Measurements from ENCODE around the gene RBM20. TPM values are rescaled to one million over a fixed set of nuclear protein-coding genes. Genes with fewer than 3 reads are reported as not detected.

Gene RBM20
- total RNA-seq, 1 experiment from 2014 or later = 0.17 TPM

- H3K36me3 Mint-ChIP-seq (ENCODE audit: insufficient read depth in 1 of 3, low read depth in 3 of 3) = no peaks in the 10 kb centered on the region
- WGBS (ENCODE audit: extremely low coverage, insufficient read length, low lambda C conversion rate) = no CpG with 5 or more reads among the region's 2 CpGs
- Histone ChIP-seq H3K9ac (ENCODE audit: extremely low read depth, insufficient read length, low read length) (no peak overlapping the region), H3K4me2 (ENCODE audit: insufficient read depth, insufficient read length, low read length) (no peak overlapping the region), H2BK12ac (ENCODE audit: insufficient read length, low read depth, low read length) (no peak overlapping the region), H3K27me3 (ENCODE audit: insufficient read depth, low read length) (no peaks in the 10 kb centered on the region), H4K20me1 (ENCODE audit: control insufficient read depth, insufficient read depth, insufficient read length) (no peaks in the 10 kb centered on the region), H3K18ac (ENCODE audit: insufficient read length, low read depth, low read length) (no peak overlapping the region), H3K79me1 (ENCODE audit: insufficient read depth, low read depth, low read length, poor library complexity, severe bottlenecking) (no peaks in the 10 kb centered on the region), H4K8ac (replicated peaks; ENCODE audit: insufficient read length, low read depth, low read length) (no peak overlapping the region), H3K23me2 (ENCODE audit: insufficient read length, low read depth, low read length, poor library complexity, severe bottlenecking) (no peaks in the 10 kb centered on the region), H3T11ph (ENCODE audit: low read length) (no peak overlapping the region), H3K4ac (ENCODE audit: low read depth, low read length) (no peak overlapping the region), H2BK5ac (ENCODE audit: insufficient read length, low read length) (no peak overlapping the region), H3K9me3 (ENCODE audit: control insufficient read depth, low read depth, low read length) (no peaks in the 10 kb centered on the region), H2AFZ (ENCODE audit: low read length) (no peak overlapping the region), H2BK15ac (ENCODE audit: low read depth, low read length) (no peak overlapping the region), H3K14ac (ENCODE audit: insufficient read depth, low read length) (no peak overlapping the region), H4K5ac (ENCODE audit: insufficient read length, low read depth, low read length) (no peak overlapping the region), H3K27ac (ENCODE audit: insufficient read length, low read depth, low read length) (no peak overlapping the region), H3K23ac (ENCODE audit: insufficient read length, low read depth, low read length) (no peak overlapping the region), H3K4me1 (ENCODE audit: insufficient read depth, low read length) (no peaks in the 10 kb centered on the region), H2AK5ac (ENCODE audit: insufficient read length, low read length) (no peak overlapping the region), H2BK20ac (ENCODE audit: low read depth, low read length, poor library complexity, severe bottlenecking) (no peak overlapping the region), H3K56ac (ENCODE audit: insufficient read length, low read depth, low read length) (no peak overlapping the region), H2BK120ac (ENCODE audit: low read depth, low read length, poor library complexity, severe bottlenecking) (no peak overlapping the region), H3K79me2 (ENCODE audit: insufficient read depth, low read length) (no peaks in the 10 kb centered on the region), H4K91ac (ENCODE audit: insufficient read length, low read depth, low read length) (no peak overlapping the region)
- TF ChIP-seq CTCF (conservative IDR thresholded peaks at IDR 0.05) = no peak
- 0 out of 4 replicates have a peak, but pooled peaks cover 0 to 2% of the 10 kb centered on the region in 2 experiments for H3K4me1 Mint-ChIP-seq
- H3K27ac Mint-ChIP-seq = no peak overlapping the region
- DNase-seq = no peak
- H3K4me3 Mint-ChIP-seq = no peak overlapping the region
- H3K9me3 Mint-ChIP-seq = peaks cover 5 to 9% of the 10 kb centered on the region in 2 experiments; a peak in 3 of 5 replicates
- no peaks in the 10 kb centered on the region; the same call in 1 of the 2 replicates for H3K27me3 Mint-ChIP-seq (ENCODE audit: low read depth)
Measured at GRCh38 chr10:110750931-110751330, 106.8 kb downstream of the RBM20 start.
